Activated T-helper 9 cell treated with anti-CD3 and anti-CD28 coated beads, Interleukin-2, amount 50 U/mL, for 16 hours (primary cell): Measurements from ENCODE around the gene NPRL2.
"Not testable (repeated sequence)": the region's sequence is repeated elsewhere in the genome, so short reads cannot be mapped to it uniquely, and the experiment has no call there.

ENCODE experiments used
- DNase-seq: peaks from one replicate; pipeline ENCODE4 v3.0.0-alpha.2; 2020; ENCODE audit warnings: low read depth

Gene NPRL2

GRCh38 chr3:50327129-50327528 is 23.4 kb downstream of the NPRL2 start:
- no peak for DNase-seq

DNA sequence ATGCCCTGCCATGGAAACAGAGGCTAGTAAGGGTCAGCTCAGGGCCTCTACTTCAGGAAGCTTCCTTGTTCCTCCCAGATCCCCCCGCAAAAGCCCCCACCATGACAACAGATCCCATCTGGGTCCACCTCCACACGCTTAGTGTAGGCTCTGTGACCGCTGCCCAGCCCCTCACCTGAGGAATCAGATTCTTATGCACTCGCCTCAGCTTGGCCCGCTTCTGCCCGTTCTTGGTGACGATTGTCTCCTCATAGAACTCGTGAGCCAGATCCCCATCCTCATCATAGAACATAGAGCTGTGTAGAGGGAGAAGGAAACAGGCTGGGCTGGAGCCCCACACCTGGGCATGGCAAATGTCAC is 24.4 kb downstream of the NPRL2 start:
- no peak for DNase-seq

DNA sequence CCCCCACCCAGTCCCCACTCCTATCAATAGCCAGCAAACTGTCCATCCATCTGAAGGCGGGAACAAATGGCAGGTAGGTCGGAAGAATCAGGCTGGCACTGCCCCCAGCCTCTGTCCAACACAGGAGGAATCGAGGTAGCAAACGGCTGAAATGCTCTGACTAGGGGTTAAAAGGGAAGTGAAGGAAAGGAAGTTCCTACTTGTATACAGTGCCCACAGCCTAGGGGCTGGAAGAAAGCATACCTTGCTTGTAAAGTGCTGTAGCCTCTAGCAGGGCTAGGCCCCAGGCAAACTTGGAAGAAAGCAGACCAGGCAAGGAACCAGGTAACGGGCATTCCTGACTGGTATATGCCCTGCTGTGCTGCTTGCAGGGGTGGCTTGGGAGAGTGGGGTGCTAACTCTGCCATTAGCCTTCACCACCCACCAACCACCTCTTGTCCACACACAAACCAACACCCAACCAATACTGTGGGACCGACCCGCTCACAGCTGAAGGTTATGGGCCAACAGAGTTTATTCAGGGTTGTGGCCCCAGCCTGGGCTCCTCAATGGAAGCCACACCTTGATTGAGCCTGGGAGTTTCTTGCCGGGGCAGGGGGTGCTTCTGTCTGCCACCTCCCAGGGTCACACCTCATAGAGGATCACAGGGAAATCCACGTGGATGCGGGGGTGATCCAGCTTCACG is 24.9 kb downstream of the NPRL2 start:
- DNase-seq: no peak

- DNase-seq: no peak
Observed at GRCh38 chr3:50325113-50325480, 25.5 kb downstream of the NPRL2 start.

DNA sequence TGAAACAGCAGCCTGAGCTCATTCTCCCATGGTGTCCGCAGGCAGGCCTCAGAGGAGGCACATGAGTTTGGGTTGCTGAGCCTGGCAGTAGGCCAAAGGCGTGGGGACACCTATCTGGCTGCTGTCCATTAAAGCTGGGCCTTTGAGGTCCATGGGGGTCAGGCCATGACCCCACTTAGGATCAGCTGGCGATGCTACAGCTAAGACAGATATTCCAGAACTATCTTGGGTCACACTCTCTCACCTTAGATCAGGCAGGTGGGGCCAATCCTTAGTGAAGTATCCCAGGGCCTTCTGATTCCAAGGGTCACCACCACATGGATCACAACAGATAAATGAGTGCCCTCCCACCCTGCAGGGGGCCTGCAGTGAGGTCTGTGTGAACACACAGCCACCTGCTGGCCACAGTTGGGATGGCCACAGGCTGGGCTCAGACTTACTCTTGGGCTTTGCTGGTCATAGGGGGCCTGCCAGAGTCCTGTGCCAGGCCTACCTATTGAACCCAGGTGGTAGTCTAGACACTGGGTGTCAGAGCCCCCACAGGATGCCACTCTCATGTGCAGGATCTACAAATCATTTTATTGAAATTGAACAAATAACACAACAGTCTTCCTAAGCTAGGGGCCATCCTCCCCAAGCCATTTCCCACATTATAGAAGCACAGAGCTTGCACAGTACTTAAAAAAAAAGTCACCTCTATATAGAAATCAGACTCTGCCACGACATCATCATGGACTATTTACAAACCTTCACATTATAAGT is 26.0 kb downstream of the NPRL2 start:
- DNase-seq: peak; percentile 40

DNA sequence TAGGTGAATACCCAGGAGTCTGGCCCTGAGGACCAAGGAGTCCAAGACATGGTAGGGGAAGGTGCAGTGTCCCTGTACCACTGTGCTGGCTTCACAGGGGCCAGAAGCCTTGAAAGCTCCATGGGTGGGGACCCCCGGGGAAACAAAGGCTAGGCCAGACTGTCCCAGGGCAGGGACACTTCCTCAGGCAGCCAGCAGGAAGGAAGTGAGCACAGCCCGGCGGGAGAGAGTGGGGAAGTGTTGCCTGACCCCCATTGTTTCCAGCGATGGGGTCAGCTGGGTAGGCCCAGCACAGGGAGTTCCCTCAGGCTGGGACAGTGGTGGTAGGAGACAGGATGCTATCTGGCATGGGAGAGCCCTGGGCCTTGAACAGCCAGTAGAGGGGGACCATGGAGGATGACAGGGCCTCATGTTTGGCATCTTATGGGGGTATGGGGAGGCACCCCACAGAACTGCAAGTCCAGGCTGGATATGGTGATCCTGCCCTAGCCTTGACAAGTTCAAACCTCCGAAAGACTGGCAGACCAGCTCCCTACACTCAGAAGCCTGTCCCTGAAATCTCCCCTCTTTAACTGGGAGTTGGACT is 26.9 kb downstream of the NPRL2 start:
- no peak for DNase-seq

- DNase-seq: no peak
Observed at GRCh38 chr3:50323092-50323600, 27.4 kb downstream of the NPRL2 start.

DNA sequence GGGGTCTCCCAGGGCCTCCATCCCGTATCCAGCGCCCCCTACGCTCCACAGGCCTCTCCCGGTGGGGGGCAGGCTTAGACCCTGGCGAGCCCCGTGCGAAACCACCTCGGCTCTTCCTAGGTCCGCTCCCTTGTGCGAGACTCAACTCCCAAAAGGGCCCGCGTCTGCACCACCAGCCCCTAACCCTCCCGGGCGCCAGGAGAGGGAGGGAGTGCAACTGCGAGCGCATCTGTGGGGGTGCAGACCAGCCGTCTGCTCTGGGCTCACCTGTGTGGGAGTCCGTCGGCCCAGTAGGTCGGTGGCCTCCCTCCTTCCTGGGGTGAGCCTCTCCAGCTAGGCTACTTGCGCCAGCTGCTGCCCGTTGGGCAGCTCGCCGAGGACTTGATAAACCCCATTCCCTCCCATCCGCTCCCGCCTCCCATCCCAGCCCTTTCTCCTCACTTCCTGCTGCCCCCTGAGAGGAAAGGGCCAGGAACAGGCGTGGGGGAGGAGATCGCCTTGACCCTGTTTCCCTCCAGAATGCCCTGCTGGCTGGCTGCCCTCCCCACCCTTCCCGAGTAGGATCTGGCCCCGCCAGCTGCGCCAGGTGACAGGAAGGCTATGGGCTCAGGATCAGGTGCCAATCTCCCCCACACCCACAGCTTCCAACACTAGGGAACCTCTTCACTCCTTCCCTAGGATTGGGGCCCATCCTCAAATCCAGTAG is 28.0 kb downstream of the NPRL2 start, which contains the start of gene HYAL2:
Gene HYAL2, minus strand, starts transcription at position 360 of the 706 bp plus-strand sequence. CDS start 2,256 bp downstream, outside the sequence.
- no peak for DNase-seq

DNA sequence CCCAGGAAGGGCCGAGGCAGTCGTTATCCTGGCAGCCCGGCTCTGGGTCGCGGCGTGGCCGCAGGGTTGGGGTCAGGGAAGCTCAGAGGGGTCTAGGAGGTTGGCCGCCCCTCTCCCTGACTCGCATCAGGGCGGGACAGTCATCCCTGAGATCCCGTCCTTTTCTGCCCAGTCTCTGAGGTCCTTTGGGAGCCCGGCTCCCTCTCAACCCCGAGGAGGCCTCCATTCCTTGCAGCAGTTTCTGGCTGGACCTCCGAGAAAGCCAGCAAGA is 28.5 kb downstream of the NPRL2 start:
- DNase-seq: no peak

- peak; percentile 75 for DNase-seq
Observed at GRCh38 chr3:50321336-50322114, 29.1 kb downstream of the NPRL2 start.

- DNase-seq: peak; percentile 51
Observed at GRCh38 chr3:50320853-50321335, 29.7 kb downstream of the NPRL2 start.

GRCh38 chr3:50319894-50320625 is 30.5 kb downstream of the NPRL2 start:
- no peak for DNase-seq

- no peak for DNase-seq
Observed at GRCh38 chr3:50319181-50319893, 31.2 kb downstream of the NPRL2 start.

DNA sequence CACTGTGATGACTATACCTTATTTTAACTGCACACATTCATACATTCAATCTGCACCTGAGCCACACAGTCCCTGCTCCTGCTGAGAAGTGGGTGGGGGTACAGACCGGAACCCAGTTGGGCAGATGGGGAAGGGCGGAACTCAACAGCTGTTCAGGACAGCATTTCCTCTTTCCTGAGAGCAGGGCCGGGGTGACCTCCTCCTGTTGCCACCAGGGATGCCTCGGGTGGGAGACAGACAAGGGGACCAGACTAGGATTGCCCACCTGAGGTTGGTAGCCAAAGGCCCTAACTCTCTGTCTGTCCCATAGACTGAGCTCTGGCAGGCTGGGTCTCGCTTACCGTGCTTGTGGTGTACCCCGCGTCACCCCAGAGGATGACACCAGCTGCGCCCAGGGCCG is 32.0 kb downstream of the NPRL2 start:
- DNase-seq: no peak

DNA sequence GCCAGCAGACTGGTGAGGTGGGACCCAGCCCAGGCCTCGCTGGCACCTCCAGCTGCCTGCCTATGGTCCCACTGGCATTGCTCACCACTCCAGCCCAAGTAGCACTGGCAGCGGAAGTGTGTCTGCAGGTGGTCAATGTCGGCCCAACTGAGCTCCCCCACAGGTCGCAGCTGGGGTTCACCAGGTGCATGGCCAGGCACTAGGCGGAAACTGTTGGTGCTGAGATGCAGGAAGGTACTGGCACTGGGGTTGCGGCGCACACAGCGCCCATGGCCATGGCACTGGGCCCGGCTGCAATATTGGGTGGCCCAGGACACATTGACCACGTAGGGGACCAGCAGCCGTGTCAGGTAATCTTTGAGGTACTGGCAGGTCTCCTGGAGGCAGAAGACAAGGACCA is 32.4 kb downstream of the NPRL2 start:
- no peak for DNase-seq

- no peak for DNase-seq
Observed at GRCh38 chr3:50317300-50317699, 33.3 kb downstream of the NPRL2 start.

DNA sequence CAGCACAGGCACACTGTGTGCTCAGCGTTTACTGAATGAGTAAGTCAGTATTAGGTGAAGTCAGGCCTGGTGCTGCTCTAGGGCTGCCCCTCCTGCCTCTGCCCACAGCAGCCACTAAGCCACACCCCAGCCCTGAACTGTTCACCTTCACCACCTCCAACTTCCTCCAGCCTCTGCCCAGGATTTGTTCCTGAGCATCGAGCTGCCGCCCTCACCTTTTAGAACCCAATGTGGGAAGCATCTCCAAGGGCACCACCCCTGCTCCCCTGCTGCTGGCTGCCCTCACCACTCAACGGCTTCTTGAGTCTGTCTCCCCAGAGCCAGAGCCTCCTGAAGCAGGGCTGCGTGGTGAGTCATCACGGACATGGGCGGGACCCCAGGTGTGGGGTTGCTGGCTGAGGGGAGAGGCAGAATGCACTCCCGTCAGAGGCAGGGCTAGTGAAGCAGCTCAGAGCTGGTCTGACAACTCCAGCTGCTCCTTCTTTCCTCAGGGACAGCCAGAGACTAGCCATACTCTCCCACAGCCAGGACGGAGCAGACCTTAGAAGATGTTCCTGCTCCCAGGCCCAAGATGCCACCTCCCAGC is 33.8 kb downstream of the NPRL2 start:
- peak; percentile 65 for DNase-seq

- no peak for DNase-seq
Observed at GRCh38 chr3:50314816-50315215, 35.8 kb downstream of the NPRL2 start.

GRCh38 chr3:50314342-50314741 is 36.2 kb downstream of the NPRL2 start:
- no peak for DNase-seq

- not testable (repeated sequence) for DNase-seq
Observed at GRCh38 chr3:50312041-50312440, 38.5 kb downstream of the NPRL2 start.
